ENCODE measurements around the gene SLC6A20.

SLC6A20 gene

DNA sequence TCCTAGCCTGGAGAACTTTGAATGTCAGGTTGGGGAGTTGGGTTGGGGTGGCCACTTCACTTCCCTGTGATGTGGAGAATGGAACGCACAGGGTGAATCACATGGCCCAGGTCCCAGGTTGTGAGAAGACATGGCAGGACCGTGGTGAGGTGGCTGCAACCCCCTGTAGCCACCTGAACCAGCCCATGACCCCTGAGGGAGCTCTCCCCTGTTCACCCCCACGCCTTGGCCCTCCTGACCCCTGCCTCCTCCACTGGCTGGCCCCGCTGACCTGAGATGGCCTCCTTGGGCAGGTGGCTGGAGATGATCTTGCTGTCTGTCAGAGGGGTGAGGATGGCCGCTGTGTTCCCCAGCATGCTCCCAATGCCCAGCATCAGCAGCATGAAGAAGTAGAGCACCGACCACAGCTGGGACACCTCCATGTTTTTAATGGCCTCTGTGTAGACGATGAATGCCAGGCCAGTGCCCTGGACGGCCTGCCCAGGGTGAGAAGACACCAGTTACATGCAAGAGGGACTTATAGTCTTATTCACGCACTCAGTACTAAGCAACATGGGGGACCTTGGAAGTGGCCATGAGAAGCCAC, 31.0 kb downstream of the SLC6A20 start (continued):
- TF ChIP-seq BCL11A (tag by site-specific recombination; IDR thresholded peaks at IDR 0.05; ENCODE audit: low read depth) = no peak
- no peak for TF ChIP-seq MYNN (tag by site-specific recombination; IDR thresholded peaks at IDR 0.05; ENCODE audit: borderline replicate concordance)
- TF ChIP-seq ZBTB21 (tag by site-specific recombination; IDR thresholded peaks at IDR 0.05) = no peak
- TF ChIP-seq REPIN1 (tag by site-specific recombination; IDR thresholded peaks at IDR 0.05; ENCODE audit: low read depth) = no peak

GRCh38 chr3:45763303-45763675, 33.0 kb downstream of the SLC6A20 start:
- POLR2A ChIA-PET = no interaction called here

GRCh38 chr3:45762647-45763302, 33.6 kb downstream of the SLC6A20 start:
- H3K27ac ChIP-seq (ENCODE audit: extremely low read depth, low read depth, low read length) = no peak overlapping the region
- POLR2A ChIA-PET = no interaction called here
- TF ChIP-seq KLF7 (tag by site-specific recombination; IDR thresholded peaks at IDR 0.05; ENCODE audit: borderline replicate concordance) = no peak
- no peak for TF ChIP-seq ZNF324 (tag by site-specific recombination; IDR thresholded peaks at IDR 0.05)
- TF ChIP-seq HOXD13 (CRISPR knock-in tag; IDR thresholded peaks at IDR 0.05; ENCODE audit: borderline replicate concordance) = no peak
- no peak for TF ChIP-seq ZNF501 (tag by site-specific recombination; IDR thresholded peaks at IDR 0.05)
- TF ChIP-seq ZBTB6 (tag by site-specific recombination; IDR thresholded peaks at IDR 0.05) = no peak
- TF ChIP-seq ZSCAN16 (tag by site-specific recombination; IDR thresholded peaks at IDR 0.05) = no peak
- TF ChIP-seq HOXA7 (CRISPR knock-in tag; IDR thresholded peaks at IDR 0.05; ENCODE audit: borderline replicate concordance) = no peak
- no peak for TF ChIP-seq ZNF426 (tag by site-specific recombination; IDR thresholded peaks at IDR 0.05)
- no peak for TF ChIP-seq YY2 (tag by site-specific recombination; IDR thresholded peaks at IDR 0.05)
- TF ChIP-seq ZNF302 (tag by site-specific recombination; IDR thresholded peaks at IDR 0.05; ENCODE audit: low read depth) = no peak
- no peak for TF ChIP-seq ZBTB20 (tag by site-specific recombination; IDR thresholded peaks at IDR 0.05)
- TF ChIP-seq ZNF114 (tag by site-specific recombination; IDR thresholded peaks at IDR 0.05) = no peak

More at GRCh38 chr3:45763303-45763675, 33.0 kb downstream of the SLC6A20 start:
- H3K9me3 ChIP-seq (ENCODE audit: control insufficient read depth, insufficient read depth, low read depth, low read length) = no peaks in the 10 kb centered on the region
- TF ChIP-seq ZBTB17 (tag by site-specific recombination; IDR thresholded peaks at IDR 0.05) = no peak
- no peak for TF ChIP-seq PRDM2 (tag by site-specific recombination; IDR thresholded peaks at IDR 0.05; ENCODE audit: borderline replicate concordance)
- no peak for TF ChIP-seq RBAK (tag by site-specific recombination; IDR thresholded peaks at IDR 0.05)
- no peak for TF ChIP-seq KLF10 (tag by site-specific recombination; IDR thresholded peaks at IDR 0.05)
- TF ChIP-seq ZNF600 (tag by site-specific recombination; IDR thresholded peaks at IDR 0.05) = no peak
- no peak for TF ChIP-seq MZF1 (tag by site-specific recombination; IDR thresholded peaks at IDR 0.05; ENCODE audit: borderline replicate concordance)
- TF ChIP-seq ZNF423 (tag by site-specific recombination; IDR thresholded peaks at IDR 0.05) = no peak
- TF ChIP-seq ZBTB20 (tag by site-specific recombination; IDR thresholded peaks at IDR 0.05) = no peak
- no peak overlapping the region for H3K27ac ChIP-seq (ENCODE audit: extremely low read depth, low read depth, low read length)
- no peak overlapping the region for H3K4me3 ChIP-seq (ENCODE audit: low read depth, low read length)
- CTCF ChIA-PET = interaction anchor here (1.3 to 6.1 kb wide), 3 partner anchors 33 to 315 kb away, joined by 3 to 30 read pairs (median 17); partner anchors contain the start of gene SLC6A20
- no peaks in the 10 kb centered on the region for H3K4me1 ChIP-seq (ENCODE audit: control insufficient read depth, insufficient read depth, low read length)
- no peaks in the 10 kb centered on the region for H3K36me3 ChIP-seq (ENCODE audit: control insufficient read depth in 2 of 2, insufficient read depth in 1 of 2, low read length in 2 of 2)

More at GRCh38 chr3:45762647-45763302, 33.6 kb downstream of the SLC6A20 start:
- no peaks in the 10 kb centered on the region for H3K36me3 ChIP-seq (ENCODE audit: control insufficient read depth in 2 of 2, insufficient read depth in 1 of 2, low read length in 2 of 2)
- H3K4me1 ChIP-seq (ENCODE audit: control insufficient read depth, insufficient read depth, low read length) = no peaks in the 10 kb centered on the region
- CTCF ChIA-PET = interaction anchor here (0.8 to 6.1 kb wide), 6 partner anchors 18 to 616 kb away, joined by 3 to 30 read pairs (median 9); partner anchors contain the start of gene SLC6A20
- no peak overlapping the region for H3K4me3 ChIP-seq (ENCODE audit: low read depth, low read length)
- no peaks in the 10 kb centered on the region for H3K9me3 ChIP-seq (ENCODE audit: control insufficient read depth, insufficient read depth, low read depth, low read length)

Measured in HEK293 (cell line).